Panc1 (cell line): ENCODE data around the gene MTFP1. TPM values are rescaled to one million over a fixed set of nuclear protein-coding genes. Genes with fewer than 3 reads are reported as not detected.

ENCODE experiments used
- ATAC-seq: fragments of 200-7000 bp; cut with Tn5 transposase; 2 replicates; pipeline ENCODE4 v1.9.1; 2020; ENCODE audit warnings: mild to moderate bottlenecking, moderate library complexity
- BruUV-seq: library from RNA; stranded (reverse); fragments of 400-500 nt; replicated peaks from 2 replicates; lab custom pipeline; 2021; lab: Mats Ljungman, UMichigan
- CTCF ChIA-PET: fragments of 300-600 bp; sonication (Branson Sonifier 250); formaldehyde crosslinking; loops from one replicate; lab custom pipeline; 2022; ENCODE audit warnings: antibody characterized with exemption; lab: Charles Lee
- POLR2A ChIA-PET: fragments of 300-600 bp; sonication (Branson Sonifier 250); formaldehyde crosslinking; loops from one replicate; lab custom pipeline; 2022; ENCODE audit warnings: antibody characterized with exemption; lab: Charles Lee
- DNase-seq: peaks from one replicate; pipeline ENCODE4 v3.0.0-alpha.2; 2010; ENCODE audit warnings: low read depth, low spot score
- H3K27ac ChIP-seq: 2 replicates; pipeline ENCODE4 v1.5.1; 2011; ENCODE audit warnings: mild to moderate bottlenecking, low read length, inconsistent platforms
- H3K27me3 ChIP-seq: fragments of 200-500 bp; sonication (Bioruptor generic); 2 replicates; pipeline ENCODE4 v1.6.0; 2014; ENCODE audit warnings: low read length, inconsistent platforms; ENCODE audit not compliant: control insufficient read depth, insufficient read depth
- H3K36me3 ChIP-seq: fragments of 200-500 bp; sonication (Bioruptor generic); 2 replicates; pipeline ENCODE4 v1.5.1; 2014; ENCODE audit warnings: inconsistent platforms, mild to moderate bottlenecking, low read length, moderate library complexity; ENCODE audit not compliant: control insufficient read depth, insufficient read depth
- H3K4me1 ChIP-seq: 2 replicates; pipeline ENCODE4 v1.5.1; 2011; ENCODE audit warnings: inconsistent platforms, mild to moderate bottlenecking, low read length, moderate library complexity; ENCODE audit not compliant: control insufficient read depth, insufficient read depth
- H3K4me3 ChIP-seq, 2 experiments: 2 replicates each; pipeline ENCODE4 v1.5.1; 2011 to 2012; ENCODE audit warnings: low read depth in 2 of 2, low read length in 2 of 2, mild to moderate bottlenecking in 2 of 2, inconsistent platforms in 1 of 2, moderate library complexity in 1 of 2
- H3K9me3 ChIP-seq: fragments of 200-500 bp; sonication (Bioruptor generic); 2 replicates; pipeline ENCODE4 v1.5.1; 2014; ENCODE audit warnings: low read depth, mild to moderate bottlenecking, inconsistent platforms, low read length, moderate library complexity; ENCODE audit not compliant: control insufficient read depth, insufficient read depth
- CTCF ChIP-seq: fragments of 450-650 bp; IDR thresholded peaks from 2 replicates; pipeline ENCODE4 v1.5.1; 2017; ENCODE audit warnings: mild to moderate bottlenecking
- POLR2AphosphoS5 ChIP-seq: IDR thresholded peaks from 2 replicates; pipeline ENCODE4 v1.6.1; 2012; ENCODE audit warnings: mild to moderate bottlenecking, low read depth, low read length, moderate library complexity
- REST ChIP-seq, 2 experiments: IDR thresholded peaks; 2 replicates each; pipeline ENCODE4 v1.6.1; 2011 to 2012; ENCODE audit warnings: low read depth in 2 of 2, control low read depth in 1 of 2, low read length in 1 of 2, mild to moderate bottlenecking in 1 of 2, moderate library complexity in 1 of 2; ENCODE audit not compliant: insufficient read depth in 1 of 2
- SIN3A ChIP-seq: IDR thresholded peaks from 2 replicates; pipeline ENCODE4 v1.6.1; 2012; ENCODE audit warnings: low read depth, mild to moderate bottlenecking, low read length, moderate library complexity, borderline replicate concordance; ENCODE audit not compliant: insufficient read depth
- TCF7L2 ChIP-seq: IDR thresholded peaks from 2 replicates; pipeline ENCODE4 v1.6.1; 2011; ENCODE audit warnings: mild to moderate bottlenecking, low read depth, low read length, inconsistent platforms
- in situ Hi-C: cut with HindIII; loops from 2 replicates; pipeline ENCODE4 v1.10.0; 2016; ENCODE audit warnings: low sequenced_read_pairs, low pct_unique_long_range_greater_than_20kb
- intact Hi-C: fragments of 100-400 bp; cut with micrococcal nuclease; formaldehyde crosslinking; loops from one replicate; pipeline ENCODE4 v1.10.0; 2022; ENCODE audit not compliant: unreplicated experiment
- total RNA-seq: library from RNA; stranded (reverse); gene quantifications from one replicate; pipeline ENCODE4 v1.2.1, GENCODE V29; 2021; ENCODE audit not compliant: unreplicated experiment

The MTFP1 gene
- total RNA-seq, 1 experiment from 2014 or later = 21.5 TPM

DNA sequence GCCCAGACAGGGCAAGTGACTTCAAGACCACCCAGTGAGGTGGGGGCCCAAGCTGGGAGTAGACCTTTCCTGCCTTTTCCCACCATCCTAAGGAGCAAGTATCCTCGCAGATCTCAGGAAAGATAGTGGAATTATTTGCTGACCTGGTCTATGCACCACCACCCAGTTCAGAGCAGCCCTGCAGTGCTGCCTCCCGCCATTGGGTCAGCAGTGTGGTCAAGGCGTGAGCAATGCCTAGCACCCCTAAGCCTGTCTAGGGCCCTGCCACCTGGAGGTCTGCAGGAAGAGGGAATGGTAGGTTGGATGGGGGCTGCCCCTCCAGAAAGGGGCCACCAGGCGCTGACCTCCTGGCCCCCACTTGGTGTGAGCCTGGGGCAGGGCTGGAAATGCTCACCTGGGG, 6.5 kb downstream of the MTFP1 start:
- in situ Hi-C loops = no loop called here
- H3K4me3 ChIP-seq = no peak overlapping the region
- intact Hi-C loops = no loop called here
- no peaks in the 10 kb centered on the region for H3K27me3 ChIP-seq
- H3K4me1 ChIP-seq = no peaks in the 10 kb centered on the region
- ChIA-PET POLR2A (no interaction called here), CTCF (no interaction called here)
- TF ChIP-seq SIN3A (no peak), TCF7L2 (no peak), POLR2AphosphoS5 (no peak)
- no peaks in the 10 kb centered on the region for H3K9me3 ChIP-seq
- ATAC-seq = no peak
- no peak for DNase-seq
- H3K36me3 ChIP-seq = peaks cover 2% of the 10 kb centered on the region; the same call in 1 of the 2 replicates
- BruUV-seq = no TSS peak
- H3K27ac ChIP-seq = no peak overlapping the region

GRCh38 chr22:30432520-30432919, 7.0 kb downstream of the MTFP1 start:
- DNase-seq = no peak
- BruUV-seq = no TSS peak
- Histone ChIP-seq H3K4me3 (no peak overlapping the region), H3K9me3 (no peaks in the 10 kb centered on the region), H3K27ac (no peak overlapping the region), H3K27me3 (no peaks in the 10 kb centered on the region), H3K4me1 (no peaks in the 10 kb centered on the region), H3K36me3 (peaks cover 2% of the 10 kb centered on the region; the same call in 1 of the 2 replicates)
- POLR2A ChIA-PET = interaction anchor here (0.6 kb wide), 1 partner anchor 10 kb away, joined by 5 read pairs; no protein-coding TSS in a partner anchor
- TF ChIP-seq REST (IDR thresholded peaks at IDR 0.05; ENCODE audit: insufficient read depth in 1 of 2, low read depth in 2 of 2, low read length in 1 of 2) (no peak), CTCF (no peak), POLR2AphosphoS5 (no peak), TCF7L2 (no peak), SIN3A (no peak)
- in situ Hi-C loops = no loop called here
- no peak for ATAC-seq
- CTCF ChIA-PET = no interaction called here
- intact Hi-C loops = no loop called here

GRCh38 chr22:30433227-30433626, 7.7 kb downstream of the MTFP1 start:
- H3K4me1 ChIP-seq = no peaks in the 10 kb centered on the region
- TF ChIP-seq SIN3A (no peak), REST (IDR thresholded peaks at IDR 0.05; ENCODE audit: insufficient read depth in 1 of 2, low read depth in 2 of 2, low read length in 1 of 2) (no peak), POLR2AphosphoS5 (no peak), CTCF (no peak), TCF7L2 (no peak)
- H3K27me3 ChIP-seq = no peaks in the 10 kb centered on the region
- DNase-seq (no peak), ATAC-seq (no peak)
- H3K36me3 ChIP-seq = peaks cover 2% of the 10 kb centered on the region; the same call in 1 of the 2 replicates
- CTCF ChIA-PET = interaction anchor here (0.5 kb wide), 1 partner anchor 67 kb away, joined by 3 read pairs; no protein-coding TSS in a partner anchor
- H3K27ac ChIP-seq = no peak overlapping the region
- POLR2A ChIA-PET = interaction anchor here (0.6 kb wide), 1 partner anchor 9 kb away, joined by 5 read pairs; no protein-coding TSS in a partner anchor
- intact Hi-C loops (no loop called here), in situ Hi-C loops (no loop called here)
- H3K9me3 ChIP-seq = no peaks in the 10 kb centered on the region
- no peak overlapping the region for H3K4me3 ChIP-seq
- BruUV-seq = no TSS peak
